ENCODE results near the gene TEAD1. TPM values are rescaled to one million over a fixed set of nuclear protein-coding genes. Genes with fewer than 3 reads are reported as not detected.

Gene TEAD1
- total and polyA plus RNA-seq, 2 donors (not counting 1 experiment from before 2014, with no cell fraction given), result 88.6 to 121 TPM

DNA sequence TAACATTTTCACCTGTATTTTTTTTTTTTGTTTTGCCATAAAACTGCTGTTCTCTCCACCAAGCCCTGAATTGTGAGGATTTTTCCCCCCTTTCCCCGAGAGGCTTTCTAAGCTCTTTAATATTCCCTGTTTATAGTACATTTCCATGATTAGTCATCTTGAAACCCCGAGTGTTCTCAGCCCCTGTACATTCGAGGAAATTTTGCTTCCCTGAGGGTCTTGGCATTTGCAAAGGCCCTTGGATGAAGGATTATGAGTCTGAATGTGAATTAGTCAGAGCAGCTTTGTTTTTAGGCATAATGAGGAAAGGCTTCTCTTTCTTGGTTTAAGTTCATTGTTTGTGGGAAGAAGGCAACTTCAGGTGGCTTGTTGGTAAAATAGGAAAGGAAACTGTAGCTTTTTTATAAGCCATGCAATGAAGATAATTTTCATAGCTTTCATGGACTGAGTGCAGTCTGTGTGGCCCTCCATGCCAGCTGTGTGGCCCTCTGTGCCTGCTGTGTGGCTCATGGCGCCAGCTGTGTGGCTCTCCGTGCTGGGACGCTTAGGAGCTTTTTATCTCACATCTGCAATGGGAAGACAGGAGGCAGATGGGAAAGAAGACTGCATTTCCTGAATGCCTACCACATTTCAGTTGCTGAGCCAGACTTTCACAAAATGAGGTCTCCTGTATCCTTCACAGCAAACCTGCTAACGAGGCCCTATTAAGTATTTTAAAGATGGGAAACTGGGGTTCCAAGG, 129.0 kb downstream of the TEAD1 start:
- Histone ChIP-seq H3K9me3 (ENCODE audit: control insufficient read depth, insufficient read depth, low read depth, low read length) (no peaks in the 10 kb centered on the region), H3K4me1 (ENCODE audit: control insufficient read depth, extremely low read depth, insufficient read depth, low read length) (peaks cover 22% of the 10 kb centered on the region)

DNA sequence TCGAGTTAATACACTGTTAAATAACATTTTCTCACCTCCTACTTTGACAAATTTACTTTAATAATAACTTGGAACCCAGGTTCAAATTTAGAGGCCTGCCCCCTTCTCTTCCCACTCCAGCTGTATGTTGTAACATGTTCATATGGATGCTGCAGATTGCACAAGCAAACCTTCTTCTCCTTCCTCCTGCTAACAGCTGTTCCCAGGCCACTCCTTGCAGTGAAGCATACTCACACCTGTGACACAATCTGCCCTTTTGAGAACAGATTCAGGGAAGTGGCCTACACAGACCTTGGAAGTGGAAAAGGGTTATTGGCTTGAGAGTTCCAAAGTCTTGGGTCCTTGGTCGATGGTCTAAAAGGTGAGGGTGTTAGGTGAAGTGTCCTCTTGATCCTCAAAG, 131.9 kb downstream of the TEAD1 start:
- H3K4me1 ChIP-seq (ENCODE audit: control insufficient read depth, extremely low read depth, insufficient read depth, low read length), result peaks cover 31% of the 10 kb centered on the region
- peaks cover 3% of the 10 kb centered on the region for H4K20me1 ChIP-seq (ENCODE audit: control insufficient read depth, extremely low read depth, insufficient read depth, low read length)

More for the DNA sequence above, 129.0 kb downstream of the TEAD1 start:
- Histone ChIP-seq H3K4me2 (ENCODE audit: extremely low read depth, insufficient read depth, low read length) (no peak overlapping the region), H3K79me2 (ENCODE audit: control insufficient read depth, insufficient read depth, low read length) (peaks cover 90% of the 10 kb centered on the region), H3K4me3 (replicated peaks in 1 of 4; ENCODE audit: control extremely low read depth in 1 of 4, insufficient read depth in 1 of 4, low read depth in 3 of 4, low read length in 4 of 4) (no peak overlapping the region), H3K36me3 (ENCODE audit: control insufficient read depth, insufficient read depth, low read length) (no peaks in the 10 kb centered on the region), H3K27ac (ENCODE audit: insufficient read depth, low read length) (peak overlapping the region; percentile 46), H3K27me3 (ENCODE audit: control insufficient read depth, insufficient read depth, low read length) (no peaks in the 10 kb centered on the region), H2AFZ (ENCODE audit: low read length) (no peak overlapping the region), H4K20me1 (ENCODE audit: control insufficient read depth, extremely low read depth, insufficient read depth, low read length) (no peaks in the 10 kb centered on the region), H3K9ac (ENCODE audit: insufficient read depth, low read length) (no peak overlapping the region)
- peak; percentile 68 to 92 for DNase-seq (ENCODE audit: low read depth in 2 of 2)
- no peak for TF ChIP-seq EZH2 (IDR thresholded peaks at IDR 0.05; ENCODE audit: low read length, missing control alignments)
- TF ChIP-seq, protein P1, sequence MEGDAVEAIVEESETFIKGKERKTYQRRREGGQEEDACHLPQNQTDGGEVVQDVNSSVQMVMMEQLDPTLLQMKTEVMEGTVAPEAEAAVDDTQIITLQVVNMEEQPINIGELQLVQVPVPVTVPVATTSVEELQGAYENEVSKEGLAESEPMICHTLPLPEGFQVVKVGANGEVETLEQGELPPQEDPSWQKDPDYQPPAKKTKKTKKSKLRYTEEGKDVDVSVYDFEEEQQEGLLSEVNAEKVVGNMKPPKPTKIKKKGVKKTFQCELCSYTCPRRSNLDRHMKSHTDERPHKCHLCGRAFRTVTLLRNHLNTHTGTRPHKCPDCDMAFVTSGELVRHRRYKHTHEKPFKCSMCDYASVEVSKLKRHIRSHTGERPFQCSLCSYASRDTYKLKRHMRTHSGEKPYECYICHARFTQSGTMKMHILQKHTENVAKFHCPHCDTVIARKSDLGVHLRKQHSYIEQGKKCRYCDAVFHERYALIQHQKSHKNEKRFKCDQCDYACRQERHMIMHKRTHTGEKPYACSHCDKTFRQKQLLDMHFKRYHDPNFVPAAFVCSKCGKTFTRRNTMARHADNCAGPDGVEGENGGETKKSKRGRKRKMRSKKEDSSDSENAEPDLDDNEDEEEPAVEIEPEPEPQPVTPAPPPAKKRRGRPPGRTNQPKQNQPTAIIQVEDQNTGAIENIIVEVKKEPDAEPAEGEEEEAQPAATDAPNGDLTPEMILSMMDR (conservative IDR thresholded peaks at IDR 0.05 in 1 of 2, IDR thresholded peaks at IDR 0.05 in 1 of 2; ENCODE audit: low read depth in 1 of 2, low read length in 2 of 2), result no peak

DNA sequence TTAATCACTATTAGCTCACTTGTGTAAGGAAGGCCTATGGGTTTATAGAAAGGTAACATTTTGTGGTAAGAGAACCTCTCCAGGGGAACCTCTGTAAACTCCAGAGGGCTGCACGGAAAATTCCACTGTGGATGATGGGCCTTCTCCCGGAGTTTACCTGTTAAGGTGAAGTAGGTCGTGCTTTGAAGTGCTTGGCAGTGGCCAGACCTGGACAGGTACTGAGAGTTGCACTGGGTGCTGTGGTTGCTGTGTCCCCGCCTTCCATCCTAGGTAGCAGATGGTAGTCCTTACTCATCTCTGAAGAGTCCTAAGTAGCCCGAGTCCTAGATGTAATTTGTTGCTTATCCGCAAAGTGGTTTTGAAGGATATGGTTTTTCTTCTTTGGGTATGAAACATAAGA, 133.4 kb downstream of the TEAD1 start:
- no peak for TF ChIP-seq EZH2 (IDR thresholded peaks at IDR 0.05; ENCODE audit: low read length, missing control alignments)
- TF ChIP-seq, protein P1 (conservative IDR thresholded peaks at IDR 0.05 in 1 of 2, IDR thresholded peaks at IDR 0.05 in 1 of 2; ENCODE audit: low read depth in 1 of 2, low read length in 2 of 2), result no peak
- H3K27ac ChIP-seq (ENCODE audit: insufficient read depth, low read length), result no peak overlapping the region
- H3K9me3 ChIP-seq (ENCODE audit: control insufficient read depth, insufficient read depth, low read depth, low read length), result no peaks in the 10 kb centered on the region
- no peak for DNase-seq (ENCODE audit: low read depth in 2 of 2)
- H2AFZ ChIP-seq (ENCODE audit: low read length), result no peak overlapping the region
- H3K4me1 ChIP-seq (ENCODE audit: control insufficient read depth, extremely low read depth, insufficient read depth, low read length), result peaks cover 29% of the 10 kb centered on the region
- H4K20me1 ChIP-seq (ENCODE audit: control insufficient read depth, extremely low read depth, insufficient read depth, low read length), result peaks cover 3% of the 10 kb centered on the region
- H3K4me3 ChIP-seq (replicated peaks in 1 of 4; ENCODE audit: control extremely low read depth in 1 of 4, insufficient read depth in 1 of 4, low read depth in 3 of 4, low read length in 4 of 4), result no peak overlapping the region
- no peak overlapping the region for H3K9ac ChIP-seq (ENCODE audit: insufficient read depth, low read length)
- H3K79me2 ChIP-seq (ENCODE audit: control insufficient read depth, insufficient read depth, low read length), result peaks cover 93% of the 10 kb centered on the region
- no peaks in the 10 kb centered on the region for H3K36me3 ChIP-seq (ENCODE audit: control insufficient read depth, insufficient read depth, low read length)
- H3K4me2 ChIP-seq (ENCODE audit: extremely low read depth, insufficient read depth, low read length), result no peak overlapping the region
- no peaks in the 10 kb centered on the region for H3K27me3 ChIP-seq (ENCODE audit: control insufficient read depth, insufficient read depth, low read length)

More for the DNA sequence above, 131.9 kb downstream of the TEAD1 start:
- TF ChIP-seq, protein P1 (conservative IDR thresholded peaks at IDR 0.05 in 1 of 2, IDR thresholded peaks at IDR 0.05 in 1 of 2; ENCODE audit: low read depth in 1 of 2, low read length in 2 of 2), result no peak
- no peak for TF ChIP-seq EZH2 (IDR thresholded peaks at IDR 0.05; ENCODE audit: low read length, missing control alignments)
- Histone ChIP-seq H2AFZ (ENCODE audit: low read length) (no peak overlapping the region), H3K9ac (ENCODE audit: insufficient read depth, low read length) (no peak overlapping the region), H3K79me2 (ENCODE audit: control insufficient read depth, insufficient read depth, low read length) (peaks cover 92% of the 10 kb centered on the region), H3K4me3 (replicated peaks in 1 of 4; ENCODE audit: control extremely low read depth in 1 of 4, insufficient read depth in 1 of 4, low read depth in 3 of 4, low read length in 4 of 4) (no peak overlapping the region), H3K4me2 (ENCODE audit: extremely low read depth, insufficient read depth, low read length) (no peak overlapping the region), H3K36me3 (ENCODE audit: control insufficient read depth, insufficient read depth, low read length) (no peaks in the 10 kb centered on the region), H3K9me3 (ENCODE audit: control insufficient read depth, insufficient read depth, low read depth, low read length) (no peaks in the 10 kb centered on the region), H3K27me3 (ENCODE audit: control insufficient read depth, insufficient read depth, low read length) (no peaks in the 10 kb centered on the region), H3K27ac (ENCODE audit: insufficient read depth, low read length) (no peak overlapping the region)
- DNase-seq (ENCODE audit: low read depth in 2 of 2), result peak in 1 of 2 donors; percentile 57

All from fibroblast of lung (primary cell).